H9 (cell line): ENCODE data around the gene CTNND1. TPM values are rescaled to one million over a fixed set of nuclear protein-coding genes. Genes with fewer than 3 reads are reported as not detected.
A peak's percentile ranks its signal among the peaks of the same experiment; 100 is the strongest.

Source experiments
- DNase-seq: peaks from one replicate; pipeline ENCODE4 v3.0.0-alpha.2; 2017
- H2AFZ ChIP-seq: one replicate; pipeline ENCODE4 v1.6.1; 2013; ENCODE audit warnings: mild to moderate bottlenecking, low read length, control low read depth, moderate library complexity
- H2AK5ac ChIP-seq: 2 replicates; pipeline ENCODE4 v1.6.1; 2013; ENCODE audit warnings: low read length, control low read depth, mixed read lengths; ENCODE audit not compliant: insufficient read length
- H2BK120ac ChIP-seq: one replicate; pipeline ENCODE4 v1.6.1; 2013; ENCODE audit warnings: low read depth, mild to moderate bottlenecking, low read length, control low read depth, inconsistent platforms; ENCODE audit not compliant: poor library complexity, severe bottlenecking
- H2BK12ac ChIP-seq: 2 replicates; pipeline ENCODE4 v1.6.1; 2013; ENCODE audit warnings: low read length, control low read depth, mixed read lengths, low read depth; ENCODE audit not compliant: insufficient read length
- H2BK15ac ChIP-seq: 2 replicates; pipeline ENCODE4 v1.6.1; 2013; ENCODE audit warnings: low read depth, low read length, control low read depth
- H2BK20ac ChIP-seq: one replicate; pipeline ENCODE4 v1.6.1; 2013; ENCODE audit warnings: low read depth, mild to moderate bottlenecking, low read length, control low read depth, inconsistent platforms; ENCODE audit not compliant: poor library complexity, severe bottlenecking
- H2BK5ac ChIP-seq: 2 replicates; pipeline ENCODE4 v1.6.1; 2013; ENCODE audit warnings: low read length, control low read depth, mixed read lengths; ENCODE audit not compliant: insufficient read length
- H3K14ac ChIP-seq: 2 replicates; pipeline ENCODE4 v1.6.1; 2013; ENCODE audit warnings: low read length, control low read depth; ENCODE audit not compliant: insufficient read depth
- H3K18ac ChIP-seq: 2 replicates; pipeline ENCODE4 v1.6.1; 2013; ENCODE audit warnings: low read depth, mild to moderate bottlenecking, mixed read lengths, low read length, control low read depth; ENCODE audit not compliant: insufficient read length
- H3K23ac ChIP-seq: 2 replicates; pipeline ENCODE4 v1.6.1; 2013; ENCODE audit warnings: low read length, control low read depth, mixed read lengths, low read depth; ENCODE audit not compliant: insufficient read length
- H3K23me2 ChIP-seq: 2 replicates; pipeline ENCODE4 v1.6.1; 2013; ENCODE audit warnings: low read depth, mild to moderate bottlenecking, mixed read lengths, low read length, control low read depth; ENCODE audit not compliant: insufficient read length, poor library complexity, severe bottlenecking
- H3K27ac ChIP-seq: 2 replicates; pipeline ENCODE4 v1.5.1; 2013; ENCODE audit warnings: low read length, control low read depth, mixed read lengths, low read depth; ENCODE audit not compliant: insufficient read length
- H3K27me3 ChIP-seq: 2 replicates; pipeline ENCODE4 v1.6.1; 2013; ENCODE audit warnings: low read length, control low read depth, inconsistent platforms; ENCODE audit not compliant: insufficient read depth
- H3K4ac ChIP-seq: 2 replicates; pipeline ENCODE4 v1.6.1; 2013; ENCODE audit warnings: low read depth, mild to moderate bottlenecking, control low read depth, inconsistent platforms, low read length, moderate library complexity
- H3K4me1 ChIP-seq: 2 replicates; pipeline ENCODE4 v1.6.1; 2013; ENCODE audit warnings: low read length, control low read depth, inconsistent platforms; ENCODE audit not compliant: insufficient read depth
- H3K4me2 ChIP-seq: 2 replicates; pipeline ENCODE4 v1.6.1; 2013; ENCODE audit warnings: low read length, control low read depth, mixed read lengths; ENCODE audit not compliant: insufficient read length, insufficient read depth
- H3K56ac ChIP-seq: 2 replicates; pipeline ENCODE4 v1.6.1; 2013; ENCODE audit warnings: low read depth, mild to moderate bottlenecking, mixed read lengths, low read length, control low read depth; ENCODE audit not compliant: insufficient read length
- H3K79me1 ChIP-seq: 2 replicates; pipeline ENCODE4 v1.6.1; 2013; ENCODE audit warnings: low read depth, mild to moderate bottlenecking, moderate library complexity, low read length, control low read depth, inconsistent platforms; ENCODE audit not compliant: insufficient read depth, poor library complexity, severe bottlenecking
- H3K79me2 ChIP-seq: 2 replicates; pipeline ENCODE4 v1.6.1; 2013; ENCODE audit warnings: low read length, control low read depth, inconsistent platforms; ENCODE audit not compliant: insufficient read depth
- H3K9ac ChIP-seq: 2 replicates; pipeline ENCODE4 v1.6.1; 2013; ENCODE audit warnings: low read length, control low read depth, mixed read lengths; ENCODE audit not compliant: insufficient read length; ENCODE audit errors: extremely low read depth
- H3K9me3 ChIP-seq: one replicate; pipeline ENCODE4 v1.6.1; 2013; ENCODE audit warnings: low read depth, low read length, inconsistent platforms; ENCODE audit not compliant: control insufficient read depth
- H3T11ph ChIP-seq: one replicate; pipeline ENCODE4 v1.6.1; 2013; ENCODE audit warnings: mild to moderate bottlenecking, low read length, control low read depth, inconsistent platforms
- H4K20me1 ChIP-seq: one replicate; pipeline ENCODE4 v1.6.1; 2013; ENCODE audit not compliant: control insufficient read depth, insufficient read length, insufficient read depth
- H4K5ac ChIP-seq: 2 replicates; pipeline ENCODE4 v1.6.1; 2013; ENCODE audit warnings: low read depth, mild to moderate bottlenecking, mixed read lengths, low read length, control low read depth; ENCODE audit not compliant: insufficient read length
- H4K8ac ChIP-seq: replicated peaks from 2 replicates; pipeline ENCODE4 v1.6.1; 2013; ENCODE audit warnings: low read length, control low read depth, mixed read lengths, low read depth; ENCODE audit not compliant: insufficient read length
- H4K91ac ChIP-seq: 2 replicates; pipeline ENCODE4 v1.6.1; 2013; ENCODE audit warnings: low read depth, mild to moderate bottlenecking, moderate library complexity, mixed read lengths, low read length, control low read depth; ENCODE audit not compliant: insufficient read length
- H3K27ac Mint-ChIP-seq, 3 experiments: 2 replicates in 2 of 3; 3 replicates in 1 of 3; pipeline ENCODE4 v1.8.0; 2020 to 2021; ENCODE audit warnings: mixed read lengths in 3 of 3, mild to moderate bottlenecking in 1 of 3, moderate library complexity in 1 of 3
- H3K27me3 Mint-ChIP-seq: 2 replicates; pipeline ENCODE4 v1.8.0; 2021; ENCODE audit warnings: low read depth, mild to moderate bottlenecking, moderate library complexity, mixed read lengths
- H3K36me3 Mint-ChIP-seq, 3 experiments: 2 replicates in 2 of 3; 3 replicates in 1 of 3; pipeline ENCODE4 v1.8.0; 2020 to 2021; ENCODE audit warnings: low read depth in 3 of 3, mixed read lengths in 3 of 3; ENCODE audit not compliant: insufficient read depth in 1 of 3
- H3K4me1 Mint-ChIP-seq, 2 experiments: 2 replicates each; pipeline ENCODE4 v1.8.0; 2020; ENCODE audit warnings: mixed read lengths in 2 of 2
- H3K4me3 Mint-ChIP-seq, 2 experiments: 2 replicates in 1 of 2; 3 replicates in 1 of 2; pipeline ENCODE4 v1.8.0; 2020 to 2021; ENCODE audit warnings: mild to moderate bottlenecking in 2 of 2, mixed read lengths in 2 of 2, moderate library complexity in 1 of 2
- H3K9me3 Mint-ChIP-seq, 2 experiments: 2 replicates in 1 of 2; 3 replicates in 1 of 2; pipeline ENCODE4 v1.8.0; 2020; ENCODE audit warnings: mild to moderate bottlenecking in 2 of 2, mixed read lengths in 2 of 2, moderate library complexity in 1 of 2
- CTCF ChIP-seq: fragments of 200-600 bp; sonication (generic); conservative IDR thresholded peaks from 3 replicates; pipeline ENCODE4 v1.8.0; 2021; ENCODE audit warnings: antibody characterized with exemption, mild to moderate bottlenecking
- WGBS: extraction: QIAGEN DNeasy Blood & Tissue Kit; methylation state at CpG from one replicate; pipeline ENCODE4 v1.1.7; 2013; ENCODE audit warnings: missing lambda C conversion rate, low lambda C conversion rate, mixed read lengths; ENCODE audit not compliant: insufficient read length; ENCODE audit errors: extremely low coverage; 5-methylcytosine and 5-hydroxymethylcytosine counted together
- total RNA-seq: library from RNA; stranded (reverse); gene quantifications from 2 replicates; pipeline ENCODE4 v1.2.1, GENCODE V29; 2021

Gene CTNND1
- total RNA-seq, 1 experiment from 2014 or later = 164 TPM

GRCh38 chr11:57751676-57752253 lies 9.8 kb upstream of the CTNND1 start, which contains the start of gene BTBD18:
BTBD18 (minus strand) TSS chr11:57751819; CDS start chr11:57751188, 631 bp downstream.
- Histone ChIP-seq H3K79me2 (no peaks in the 10 kb centered on the region), H2BK5ac (no peak within 1 kb of the TSS), H2BK120ac (no peak within 1 kb of the TSS), H3K4me2 (no peak within 1 kb of the TSS), H3K56ac (no peak within 1 kb of the TSS), H3K4ac (no peak within 1 kb of the TSS), H3K9me3 (no peaks in the 10 kb centered on the region), H2AFZ (no peak within 1 kb of the TSS), H4K5ac (no peak within 1 kb of the TSS), H3K4me1 (no peaks in the 10 kb centered on the region; the same call in 1 of the 2 replicates), H3K79me1 (no peaks in the 10 kb centered on the region), H2AK5ac (no peak within 1 kb of the TSS), H3K9ac (no peak within 1 kb of the TSS), H4K8ac (no peak within 1 kb of the TSS), H3K27me3 (no peaks in the 10 kb centered on the region), H2BK12ac (no peak within 1 kb of the TSS), H3K14ac (no peak within 1 kb of the TSS), H2BK15ac (0 out of 2 replicates have a peak within 1 kb of the TSS, but pooled peaks have one; percentile 65), H3T11ph (no peak within 1 kb of the TSS), H3K27ac (no peak within 1 kb of the TSS), H3K23ac (no peak within 1 kb of the TSS), H4K20me1 (no peaks in the 10 kb centered on the region), H4K91ac (no peak within 1 kb of the TSS), H2BK20ac (no peak within 1 kb of the TSS), H3K18ac (no peak within 1 kb of the TSS), H3K23me2 (no peaks in the 10 kb centered on the region)
- H3K36me3 Mint-ChIP-seq = 0 out of 7 replicates have a peak, but pooled peaks cover 0 to 4% (median 0%) of the 10 kb centered on the region in 3 experiments
- H3K4me1 Mint-ChIP-seq = peaks cover 5 to 7% of the 10 kb centered on the region in 2 experiments; a peak in 3 of 4 replicates
- peak; percentile 60 for DNase-seq
- TF ChIP-seq CTCF = peak; percentile 77
- no peaks in the 10 kb centered on the region; the same call in 1 of the 2 replicates for H3K27me3 Mint-ChIP-seq
- H3K27ac Mint-ChIP-seq = peak within 1 kb of the TSS; percentile 59 to 89 (median 61); a peak in 3 of 7 replicates
- no CpG with 5 or more reads among the region's 10 CpGs for whole genome bisulfite sequencing
- no peak within 1 kb of the TSS; a peak in 1 of 5 replicates for H3K4me3 Mint-ChIP-seq
- no peaks in the 10 kb centered on the region for H3K9me3 Mint-ChIP-seq
